HepG2 (cell line): ENCODE data around the gene PDIA5.

Experiments used
- ASH2L ChIP-seq: fragments of 300-600, 200-600 bp; sonication (generic); IDR thresholded peaks from 2 replicates; pipeline ENCODE4 v1.7.0; 2017; ENCODE audit warnings: low read depth, mild to moderate bottlenecking, moderate library complexity, mixed read lengths, low read length; ENCODE audit not compliant: insufficient read length
- DPF2 ChIP-seq: sonication (generic); formaldehyde crosslinking; IDR thresholded peaks from 2 replicates; pipeline ENCODE4 v1.4.0; 2020; ENCODE audit warnings: mild to moderate bottlenecking, low read depth, missing genetic modification reagents, borderline replicate concordance
- EP300 ChIP-seq, 3 experiments: sonication (generic) in 1 of 3; formaldehyde crosslinking in 1 of 3; IDR thresholded peaks; 2 replicates each; pipeline versions ENCODE4 v1.5.1 to v1.6.1; 2011 to 2020; ENCODE audit warnings: low read depth in 2 of 3, low read length in 2 of 3, borderline replicate concordance in 1 of 3, improper control_type of control experiment in 1 of 3, mild to moderate bottlenecking in 1 of 3, missing genetic modification reagents in 1 of 3, moderate library complexity in 1 of 3
- KDM4B ChIP-seq: sonication (generic); formaldehyde crosslinking; IDR thresholded peaks from 2 replicates; pipeline ENCODE4 v1.4.0; 2020; ENCODE audit warnings: missing genetic modification reagents
- MEF2D ChIP-seq: sonication (generic); formaldehyde crosslinking; IDR thresholded peaks from 2 replicates; pipeline ENCODE4 v1.5.1; 2020; ENCODE audit warnings: mild to moderate bottlenecking, missing genetic modification reagents
- NAIF1 ChIP-seq: sonication (generic); formaldehyde crosslinking; IDR thresholded peaks from 2 replicates; pipeline ENCODE4 v1.5.0; 2020; ENCODE audit warnings: mild to moderate bottlenecking, missing genetic modification reagents, borderline replicate concordance
- PTBP1 ChIP-seq: fragments of 200-400 bp; formaldehyde crosslinking; IDR thresholded peaks from 2 replicates; pipeline ENCODE4 v1.6.1; 2018; ENCODE audit warnings: low read length, low read depth; ENCODE audit not compliant: poor library complexity, severe bottlenecking
- RBAK ChIP-seq: sonication (generic); formaldehyde crosslinking; IDR thresholded peaks from 2 replicates; pipeline ENCODE4 v1.5.1; 2020; ENCODE audit warnings: mild to moderate bottlenecking, missing genetic modification reagents
- SMYD3 ChIP-seq: sonication (generic); formaldehyde crosslinking; IDR thresholded peaks from 2 replicates; pipeline ENCODE4 v1.8.1; 2023; ENCODE audit warnings: mild to moderate bottlenecking, missing genetic modification reagents
- ZBTB7A ChIP-seq: sonication (generic); formaldehyde crosslinking; IDR thresholded peaks from 2 replicates; pipeline ENCODE4 v1.8.0; 2022; ENCODE audit warnings: mild to moderate bottlenecking, missing genetic modification reagents
- ZNF572 ChIP-seq: sonication (generic); formaldehyde crosslinking; IDR thresholded peaks from 2 replicates; pipeline ENCODE4 v1.5.1; 2020; ENCODE audit warnings: mild to moderate bottlenecking, missing genetic modification reagents
- ZSCAN30 ChIP-seq: sonication (generic); formaldehyde crosslinking; IDR thresholded peaks from 2 replicates; pipeline ENCODE4 v1.5.0; 2020; ENCODE audit warnings: mild to moderate bottlenecking, missing genetic modification reagents
- TF ChIP-seq, protein P1 (sequence below): sonication (generic); formaldehyde crosslinking; IDR thresholded peaks from 2 replicates; pipeline ENCODE4 v1.5.0; 2020; ENCODE audit warnings: mild to moderate bottlenecking, missing genetic modification reagents, moderate library complexity
- TF ChIP-seq, protein P2 (sequence below): sonication (generic); formaldehyde crosslinking; IDR thresholded peaks from 2 replicates; pipeline ENCODE4 v1.9.0; 2021; ENCODE audit warnings: missing genetic modification reagents, borderline replicate concordance

DNA sequence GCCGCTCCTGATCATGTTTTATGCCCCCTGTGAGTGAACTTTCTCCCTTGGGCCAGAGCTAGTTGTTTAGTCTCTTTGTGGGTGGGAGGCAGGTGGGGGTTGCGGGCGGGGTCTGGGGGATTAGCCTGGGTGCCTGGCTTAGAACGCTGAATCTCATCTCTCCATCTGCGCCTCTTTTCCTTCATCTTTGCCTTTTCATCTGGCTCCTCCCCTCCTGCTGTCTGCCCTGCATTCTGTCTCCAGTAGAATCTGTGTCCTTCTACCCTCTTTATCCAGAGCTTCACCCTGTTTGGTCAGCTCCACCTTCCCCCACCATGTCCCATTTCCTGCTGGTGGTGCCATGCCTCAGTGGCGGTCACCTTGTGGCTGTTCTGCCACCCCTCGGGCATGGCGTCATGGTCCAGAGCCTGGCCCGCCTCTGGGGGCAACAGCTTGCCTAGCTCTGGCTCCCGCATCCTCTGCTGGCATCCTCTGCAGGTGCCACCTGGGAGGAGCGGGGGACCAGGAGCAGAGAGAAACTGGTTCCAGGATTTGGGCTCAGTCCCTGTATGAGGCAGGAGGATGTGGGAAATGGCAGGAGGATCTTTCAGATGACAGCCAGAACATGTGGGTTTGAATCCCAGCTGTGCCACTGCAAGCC is 44.3 kb downstream of the PDIA5 start:
- TF ChIP-seq EP300 (IDR thresholded peaks at IDR 0.05; ENCODE audit: low read depth in 2 of 2, low read length in 2 of 2) (no peak), EP300 (CRISPR knock-in tag; IDR thresholded peaks at IDR 0.05; ENCODE audit: borderline replicate concordance) (no peak), PTBP1 (no peak), KDM4B (CRISPR knock-in tag) (no peak), ASH2L (no peak), NAIF1 (CRISPR knock-in tag) (no peak), DPF2 (CRISPR knock-in tag) (no peak), RBAK (no peak), MEF2D (CRISPR knock-in tag) (no peak), ZBTB7A (CRISPR knock-in tag) (no peak), SMYD3 (no peak), ZNF572 (no peak), ZSCAN30 (CRISPR knock-in tag) (no peak)
- TF ChIP-seq, protein P1, sequence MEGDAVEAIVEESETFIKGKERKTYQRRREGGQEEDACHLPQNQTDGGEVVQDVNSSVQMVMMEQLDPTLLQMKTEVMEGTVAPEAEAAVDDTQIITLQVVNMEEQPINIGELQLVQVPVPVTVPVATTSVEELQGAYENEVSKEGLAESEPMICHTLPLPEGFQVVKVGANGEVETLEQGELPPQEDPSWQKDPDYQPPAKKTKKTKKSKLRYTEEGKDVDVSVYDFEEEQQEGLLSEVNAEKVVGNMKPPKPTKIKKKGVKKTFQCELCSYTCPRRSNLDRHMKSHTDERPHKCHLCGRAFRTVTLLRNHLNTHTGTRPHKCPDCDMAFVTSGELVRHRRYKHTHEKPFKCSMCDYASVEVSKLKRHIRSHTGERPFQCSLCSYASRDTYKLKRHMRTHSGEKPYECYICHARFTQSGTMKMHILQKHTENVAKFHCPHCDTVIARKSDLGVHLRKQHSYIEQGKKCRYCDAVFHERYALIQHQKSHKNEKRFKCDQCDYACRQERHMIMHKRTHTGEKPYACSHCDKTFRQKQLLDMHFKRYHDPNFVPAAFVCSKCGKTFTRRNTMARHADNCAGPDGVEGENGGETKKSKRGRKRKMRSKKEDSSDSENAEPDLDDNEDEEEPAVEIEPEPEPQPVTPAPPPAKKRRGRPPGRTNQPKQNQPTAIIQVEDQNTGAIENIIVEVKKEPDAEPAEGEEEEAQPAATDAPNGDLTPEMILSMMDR: no peak
- TF ChIP-seq, protein P2, sequence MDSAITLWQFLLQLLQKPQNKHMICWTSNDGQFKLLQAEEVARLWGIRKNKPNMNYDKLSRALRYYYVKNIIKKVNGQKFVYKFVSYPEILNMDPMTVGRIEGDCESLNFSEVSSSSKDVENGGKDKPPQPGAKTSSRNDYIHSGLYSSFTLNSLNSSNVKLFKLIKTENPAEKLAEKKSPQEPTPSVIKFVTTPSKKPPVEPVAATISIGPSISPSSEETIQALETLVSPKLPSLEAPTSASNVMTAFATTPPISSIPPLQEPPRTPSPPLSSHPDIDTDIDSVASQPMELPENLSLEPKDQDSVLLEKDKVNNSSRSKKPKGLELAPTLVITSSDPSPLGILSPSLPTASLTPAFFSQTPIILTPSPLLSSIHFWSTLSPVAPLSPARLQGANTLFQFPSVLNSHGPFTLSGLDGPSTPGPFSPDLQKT (CRISPR knock-in tag): no peak
